Non-pigmented ciliary epithelial cell (primary cell): ENCODE measurements around the gene ARHGEF12.

Experiments used
- DNase-seq: peaks from one replicate; pipeline ENCODE4 v3.0.0-alpha.2; 2010; ENCODE audit warnings: low read depth

The ARHGEF12 gene

GRCh38 chr11:120517390-120517761 is 181.2 kb downstream of the ARHGEF12 start:
- no peak for DNase-seq

- DNase-seq, result no peak
Observed at GRCh38 chr11:120517801-120518291, 181.6 kb downstream of the ARHGEF12 start.

DNA sequence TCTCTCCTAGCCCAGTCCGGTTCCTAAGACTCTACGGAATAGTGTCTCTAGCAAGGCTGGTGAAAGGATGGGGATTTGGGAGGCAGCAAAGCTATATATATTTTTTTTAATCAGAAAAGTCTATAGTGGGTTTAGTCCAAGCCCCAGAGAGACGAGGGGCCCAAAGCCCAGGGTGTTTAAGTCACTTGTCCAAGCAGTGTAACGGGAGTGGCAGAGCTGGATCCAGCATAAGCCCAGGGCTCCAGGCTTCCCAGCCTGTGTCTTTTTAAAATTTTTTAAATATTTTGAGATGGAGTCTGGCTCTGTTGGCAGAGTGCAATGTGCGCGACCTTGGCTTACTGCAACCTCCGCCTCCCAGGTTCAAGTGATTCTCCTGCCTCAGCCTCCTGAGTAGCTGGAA is 182.1 kb downstream of the ARHGEF12 start:
- no peak for DNase-seq

DNA sequence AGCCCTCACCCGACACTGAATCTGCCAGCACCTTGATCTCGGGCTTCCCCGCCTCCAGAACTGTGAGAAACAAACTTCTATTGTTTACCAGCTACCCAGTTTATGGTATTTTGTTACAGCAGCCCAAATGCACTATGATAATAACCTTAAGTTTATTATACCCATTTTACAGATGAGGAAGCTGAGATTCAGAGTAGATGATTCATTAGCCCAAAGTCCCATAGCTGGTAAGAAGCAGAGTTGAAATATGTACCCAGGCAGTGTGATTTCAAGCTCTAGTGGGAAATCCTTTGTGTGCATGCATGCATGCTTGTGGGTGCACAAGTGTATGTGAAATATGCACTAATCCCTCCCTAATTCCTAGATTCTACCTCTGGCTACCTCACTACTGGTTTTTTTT is 183.3 kb downstream of the ARHGEF12 start:
- no peak for DNase-seq

- DNase-seq, result no peak
Observed at GRCh38 chr11:120520091-120520822, 184.0 kb downstream of the ARHGEF12 start.

GRCh38 chr11:120521176-120521575 is 185.0 kb downstream of the ARHGEF12 start:
- DNase-seq, result no peak

GRCh38 chr11:120522021-120522420 is 185.8 kb downstream of the ARHGEF12 start:
- no peak for DNase-seq

- DNase-seq, result no peak
Observed at GRCh38 chr11:120522736-120523135, 186.5 kb downstream of the ARHGEF12 start.

GRCh38 chr11:120523196-120523595 is 187.0 kb downstream of the ARHGEF12 start:
- no peak for DNase-seq

DNA sequence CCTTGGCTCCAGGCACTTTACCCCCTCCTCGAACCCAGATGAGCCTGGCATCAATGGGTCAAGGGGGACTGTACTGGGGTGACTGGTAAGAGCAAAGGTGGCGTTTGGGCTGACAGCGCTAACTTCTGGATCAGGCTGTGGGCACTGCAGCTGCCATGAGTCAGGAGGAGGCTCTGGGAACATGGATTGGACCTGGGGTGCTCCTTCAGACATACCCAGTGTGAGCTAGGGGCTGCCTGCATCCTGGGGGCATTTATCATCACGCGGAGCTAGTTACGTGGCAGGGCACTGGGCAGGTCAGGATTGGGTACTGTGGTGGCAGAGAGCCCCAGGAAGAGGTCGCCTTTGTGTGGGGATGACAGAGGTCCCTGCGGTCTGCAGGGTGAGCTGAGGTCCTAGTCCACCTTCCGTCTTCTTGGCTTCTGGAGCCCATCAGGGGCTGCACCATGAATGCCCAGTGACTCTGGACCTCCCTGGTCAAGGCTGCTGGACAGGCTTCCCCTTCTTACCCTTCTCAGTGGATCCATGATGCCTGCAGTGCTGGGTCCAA is 188.4 kb downstream of the ARHGEF12 start:
- DNase-seq, result no peak

GRCh38 chr11:120525261-120526171 is 189.3 kb downstream of the ARHGEF12 start:
- DNase-seq, result no peak

DNA sequence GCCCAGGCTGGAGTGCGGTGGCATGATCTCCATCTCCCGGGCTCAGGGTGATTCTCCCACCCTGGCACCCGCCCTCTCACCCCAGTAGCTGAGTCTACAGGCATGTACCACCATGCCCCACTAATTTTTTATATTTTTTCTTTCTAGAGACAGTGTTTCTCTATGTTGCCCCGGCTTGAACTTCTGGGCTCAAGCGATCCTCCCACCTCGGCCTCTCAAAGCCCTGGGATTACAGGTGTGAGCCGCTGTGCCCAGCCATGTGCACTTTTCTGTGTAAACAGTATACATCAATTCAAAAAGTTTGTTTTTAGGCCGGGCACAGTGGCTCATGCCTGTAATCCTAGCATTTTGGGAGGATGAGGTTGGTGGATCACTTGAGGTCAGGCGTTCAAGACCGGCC is 190.0 kb downstream of the ARHGEF12 start:
- no peak for DNase-seq

- no peak for DNase-seq
Observed at GRCh38 chr11:120527111-120527761, 191.0 kb downstream of the ARHGEF12 start.

DNA sequence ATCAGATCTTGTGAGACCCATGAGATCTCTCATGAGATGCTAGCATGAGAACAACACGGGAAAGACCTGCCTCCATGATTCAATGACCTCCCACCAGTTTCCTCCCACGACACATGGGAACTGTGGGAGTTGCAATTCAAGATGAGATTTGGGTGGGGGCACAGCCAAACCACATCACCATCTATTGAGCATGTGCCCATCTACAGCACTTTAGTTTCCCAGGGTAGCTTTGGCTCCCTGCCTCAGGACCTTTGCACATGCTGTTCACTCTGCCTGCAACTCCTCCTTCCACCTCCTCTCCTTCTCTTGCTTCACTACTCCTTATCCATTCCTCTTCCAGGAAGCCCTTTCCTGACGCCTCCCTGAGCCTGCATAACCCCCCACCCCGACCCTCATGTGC is 192.5 kb downstream of the ARHGEF12 start:
- DNase-seq, result no peak

DNA sequence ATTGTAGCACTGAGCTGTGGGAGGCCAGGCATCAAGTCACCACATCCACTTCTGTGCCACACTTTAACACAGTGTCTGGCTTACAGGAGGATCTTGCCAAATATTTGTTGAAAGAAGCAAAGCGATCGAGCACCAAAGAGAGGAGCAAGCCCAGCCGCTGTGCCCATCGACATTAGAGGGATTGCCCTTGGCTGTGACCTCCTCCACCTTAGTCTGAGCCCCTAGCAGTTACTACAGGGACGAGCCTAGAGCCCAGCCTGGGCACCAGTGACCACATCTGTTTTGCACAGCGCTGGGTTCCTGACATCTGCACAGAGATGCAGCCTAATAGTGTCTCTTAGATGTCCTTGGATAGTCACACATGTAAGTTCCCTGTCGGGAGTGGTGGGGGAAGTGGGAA is 193.0 kb downstream of the ARHGEF12 start:
- no peak for DNase-seq

- no peak for DNase-seq
Observed at GRCh38 chr11:120529911-120530310, 193.7 kb downstream of the ARHGEF12 start.

- no peak for DNase-seq
Observed at GRCh38 chr11:120532082-120532831, 196.0 kb downstream of the ARHGEF12 start.

GRCh38 chr11:120532832-120533196 is 196.6 kb downstream of the ARHGEF12 start:
- no peak for DNase-seq

DNA sequence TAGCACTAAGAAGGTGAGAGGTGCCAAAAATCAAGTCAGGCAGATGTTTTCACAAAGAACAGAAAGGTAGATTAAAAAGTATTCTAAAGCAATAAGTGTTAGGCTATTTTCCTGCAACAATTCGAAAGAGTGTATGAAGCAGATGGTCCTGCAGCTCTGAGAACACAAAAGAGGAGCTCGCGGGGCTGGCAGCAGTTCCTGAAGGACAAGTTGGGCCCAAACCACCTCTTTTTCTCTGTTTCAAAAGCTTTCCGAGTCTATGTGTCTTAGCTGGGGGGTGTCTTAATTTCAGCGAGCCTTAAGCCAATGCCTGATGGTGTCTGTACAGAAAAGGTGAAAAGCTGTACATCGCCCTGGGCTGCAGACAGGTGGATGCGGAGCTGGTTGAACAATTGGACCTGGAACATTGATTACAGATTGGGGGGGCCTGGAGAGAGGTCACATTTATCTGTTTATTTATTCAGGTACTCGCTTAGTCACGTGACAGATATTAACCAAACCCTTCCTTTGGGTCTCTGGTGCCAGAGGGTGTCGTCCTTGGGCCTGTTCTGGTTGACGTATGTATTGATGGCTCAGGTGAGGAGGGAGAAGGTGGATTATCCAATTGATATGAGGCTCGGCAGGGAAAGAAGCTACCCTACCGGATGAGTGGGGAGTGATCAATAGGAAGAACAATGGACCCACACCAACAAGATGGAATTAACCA is 200.0 kb downstream of the ARHGEF12 start:
- DNase-seq, result no peak

DNA sequence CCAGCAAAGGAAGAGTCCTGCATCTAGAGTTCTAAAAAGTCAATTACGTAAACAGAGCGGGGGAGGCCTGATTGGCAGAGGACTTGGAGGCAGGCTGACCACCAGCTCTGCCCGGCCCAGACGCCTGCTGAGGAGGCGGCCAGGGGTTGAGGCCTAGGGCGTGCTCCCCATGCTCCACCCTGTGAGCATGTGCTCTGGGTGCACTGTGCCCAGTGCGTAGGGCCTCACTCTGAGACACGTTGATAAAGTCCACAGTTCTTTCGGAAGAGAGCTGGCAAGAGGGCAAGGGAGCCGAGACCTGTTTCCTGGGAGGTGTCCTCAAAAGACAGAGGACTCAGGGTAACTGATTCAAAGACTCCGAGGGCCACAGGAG is 200.6 kb downstream of the ARHGEF12 start:
- DNase-seq, result no peak

DNA sequence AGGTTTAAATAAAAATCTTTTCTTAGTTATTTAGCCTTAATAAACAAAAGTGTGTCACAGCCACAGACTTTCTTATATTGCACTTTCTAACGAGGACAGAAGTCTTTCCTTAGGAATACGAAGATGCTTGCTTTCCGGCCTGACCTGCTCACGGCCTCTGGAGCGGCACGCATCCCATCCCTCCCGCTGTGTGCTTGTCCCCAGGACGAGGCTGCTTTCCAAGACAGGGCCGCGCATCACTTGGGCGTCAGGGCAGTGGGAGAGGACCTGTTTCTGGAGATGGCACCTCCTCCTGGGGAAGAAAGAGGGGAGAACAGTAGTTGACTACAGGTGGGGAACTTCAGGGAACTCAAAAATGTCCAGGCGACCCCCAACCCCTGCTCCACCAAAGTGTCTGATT is 201.8 kb downstream of the ARHGEF12 start:
- DNase-seq, result no peak
